Small intestine (tissue), 7 donors: Measurements from ENCODE around the gene ACOX3. TPM values are rescaled to one million over a fixed set of nuclear protein-coding genes. Genes with fewer than 3 reads are reported as not detected.

Source experiments
- DNase-seq, 2 donors: peaks; one replicate each; pipeline versions ENCODE4 v3.0.0 to v3.0.0-alpha.2; 2013
- FAIRE-seq: peaks from 2 replicates; lab custom pipeline; 2012; peaks lifted over from hg19 to GRCh38; lab: Jason Lieb, UNC
- H3K27ac ChIP-seq, 3 donors: one replicate each; pipeline ENCODE4 v1.5.1; 2013; ENCODE audit warnings: low read length in 2 of 3, mild to moderate bottlenecking in 2 of 3, control low read depth in 1 of 3, inconsistent platforms in 1 of 3, low read depth in 1 of 3, moderate library complexity in 1 of 3
- H3K27me3 ChIP-seq, 3 donors: one replicate each; pipeline ENCODE4 v1.6.1; 2013; ENCODE audit warnings: low read length in 3 of 3, inconsistent platforms in 1 of 3; ENCODE audit not compliant: control insufficient read depth in 3 of 3, insufficient read depth in 3 of 3
- H3K36me3 ChIP-seq, 3 donors: one replicate each; pipeline ENCODE4 v1.6.1; 2013; ENCODE audit warnings: low read length in 3 of 3, inconsistent platforms in 1 of 3, low read depth in 1 of 3, mild to moderate bottlenecking in 1 of 3, moderate library complexity in 1 of 3; ENCODE audit not compliant: control insufficient read depth in 3 of 3, insufficient read depth in 2 of 3
- H3K4me1 ChIP-seq, 3 donors: one replicate each; pipeline ENCODE4 v1.6.1; 2013; ENCODE audit warnings: low read length in 2 of 3, inconsistent platforms in 1 of 3, low read depth in 1 of 3, mild to moderate bottlenecking in 1 of 3, moderate library complexity in 1 of 3; ENCODE audit not compliant: control insufficient read depth in 3 of 3, insufficient read depth in 2 of 3
- H3K4me3 ChIP-seq, 3 donors: one replicate each; pipeline ENCODE4 v1.5.1; 2013; ENCODE audit warnings: low read length in 3 of 3, control low read depth in 1 of 3, inconsistent platforms in 1 of 3, low read depth in 1 of 3, mild to moderate bottlenecking in 1 of 3, moderate library complexity in 1 of 3
- H3K9me3 ChIP-seq, 2 donors: one replicate each; pipeline ENCODE4 v1.6.1; 2013; ENCODE audit warnings: low read depth in 1 of 2, low read length in 1 of 2; ENCODE audit not compliant: control insufficient read depth in 2 of 2, insufficient read depth in 1 of 2
- WGBS, 3 donors: extraction: QIAGEN DNeasy Blood & Tissue Kit; methylation state at CpG; one replicate each; pipeline ENCODE4 v1.1.7; 2013; 5-methylcytosine and 5-hydroxymethylcytosine counted together
- polyA plus RNA-seq, 4 donors: library from polyadenylated mRNA; stranded (reverse) in 3 of 4; unstranded in 1 of 4; fragments of 200-250 nt in 3 of 4; fragments of 120-200 nt in 1 of 4; gene quantifications; one replicate each; pipeline versions ENCODE4 v1.2.1 to v1.2.3, GENCODE V29; 2013
- donor health status: healthy with polysubstance abuse.
- donor health status: control.
- donor health status: control.
- donor health status: Bipolar disorder and iron deficiency.
- donor health status: healthy.

The ACOX3 gene
- polyA plus RNA-seq, 4 donors, result 15.2 to 31.1 (median 23.6) TPM

DNA sequence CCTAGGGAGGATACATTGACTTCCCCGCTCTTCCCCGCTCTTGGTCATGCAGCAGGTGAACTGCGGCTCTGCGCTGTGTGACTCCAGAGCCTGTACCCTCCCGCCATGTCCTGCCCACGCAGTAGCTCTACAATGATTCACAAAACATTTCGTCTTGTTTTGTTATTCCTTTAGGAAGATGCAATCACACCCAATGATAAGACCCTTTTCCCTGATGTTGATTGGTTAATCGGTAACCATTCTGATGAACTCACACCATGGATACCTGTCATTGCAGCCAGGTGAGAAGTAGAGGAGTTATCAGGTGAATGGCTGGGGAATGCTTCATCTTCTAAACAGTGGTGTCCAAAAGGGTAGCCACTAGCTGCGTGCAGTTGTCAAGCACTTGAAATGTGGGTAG lies 23.3 kb upstream of the ACOX3 start:
- FAIRE-seq (no peak), DNase-seq (no peak)
- Histone ChIP-seq H3K4me1 (no peaks in the 10 kb centered on the region), H3K4me3 (no peak overlapping the region), H3K9me3 (no peaks in the 10 kb centered on the region), H3K36me3 (peaks cover 11 to 58% (median 15%) of the 10 kb centered on the region in 3 donors), H3K27me3 (no peaks in the 10 kb centered on the region), H3K27ac (no peak overlapping the region)
- 89 to 95% (median 90%) methylated on average over 9 of the region's 9 CpGs for WGBS, 3 donors

GRCh38 chr4:8461616-8462015 lies 21.1 kb upstream of the ACOX3 start:
- 92 to 96% (median 95%) methylated on average over 6 of the region's 6 CpGs for WGBS, 3 donors
- Histone ChIP-seq H3K4me1 (no peaks in the 10 kb centered on the region), H3K4me3 (no peak overlapping the region), H3K36me3 (peaks cover 12 to 43% (median 12%) of the 10 kb centered on the region in 3 donors), H3K27me3 (no peaks in the 10 kb centered on the region), H3K27ac (no peak overlapping the region), H3K9me3 (no peaks in the 10 kb centered on the region)
- FAIRE-seq, result no peak
- no peak for DNase-seq

GRCh38 chr4:8461086-8461485 lies 20.6 kb upstream of the ACOX3 start:
- Histone ChIP-seq H3K4me3 (no peak overlapping the region), H3K27me3 (no peaks in the 10 kb centered on the region), H3K27ac (no peak overlapping the region), H3K4me1 (no peaks in the 10 kb centered on the region), H3K36me3 (peaks cover 9 to 38% (median 12%) of the 10 kb centered on the region in 3 donors), H3K9me3 (no peaks in the 10 kb centered on the region)
- FAIRE-seq (no peak), DNase-seq (no peak)
- 96 to 97% (median 97%) methylated on average over 6 of the region's 6 CpGs for WGBS, 3 donors

GRCh38 chr4:8459867-8460445 lies 19.4 kb upstream of the ACOX3 start:
- 71 to 84% (median 82%) methylated on average over 6 to 8 of the region's 8 CpGs for WGBS, 3 donors
- peak; percentile 39 to 66 for DNase-seq
- no peaks in the 10 kb centered on the region for H3K4me1 ChIP-seq
- no peak overlapping the region for H3K27ac ChIP-seq
- FAIRE-seq, result no peak
- H3K27me3 ChIP-seq, result no peaks in the 10 kb centered on the region
- peaks cover 5 to 31% (median 11%) of the 10 kb centered on the region in 3 donors for H3K36me3 ChIP-seq
- no peaks in the 10 kb centered on the region for H3K9me3 ChIP-seq
- no peak overlapping the region for H3K4me3 ChIP-seq

DNA sequence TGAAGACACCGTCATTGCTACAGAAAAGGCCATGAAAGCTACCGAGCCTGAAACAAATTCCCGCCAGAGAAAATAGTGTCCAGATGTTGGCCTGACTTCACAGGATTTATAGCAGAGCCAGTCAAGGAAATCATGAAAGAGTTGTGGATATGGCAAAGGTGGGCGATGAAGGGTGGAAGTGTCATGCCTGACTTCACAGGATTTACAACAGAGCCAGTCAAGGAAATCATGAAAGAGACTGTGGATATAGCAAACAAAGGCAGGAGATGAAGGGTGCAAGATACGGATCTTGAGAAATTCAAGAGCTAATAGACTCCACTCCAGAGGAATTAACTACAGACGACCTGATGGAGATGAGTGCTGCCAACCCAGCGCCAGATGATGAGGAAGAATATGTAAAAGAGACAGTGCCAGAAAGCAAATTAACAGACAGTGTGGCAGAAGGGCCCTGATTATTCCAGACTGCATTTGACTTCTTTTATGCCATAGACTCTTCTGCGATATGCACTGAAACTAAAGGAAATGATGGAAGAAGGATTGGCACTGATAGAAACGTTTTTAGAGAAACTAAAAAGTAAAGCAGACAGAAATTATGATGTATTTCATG lies 17.2 kb upstream of the ACOX3 start:
- 82 to 88% (median 85%) methylated on average over 9 of the region's 9 CpGs for WGBS, 3 donors
- DNase-seq (no peak), FAIRE-seq (no peak)
- Histone ChIP-seq H3K4me3 (no peak overlapping the region), H3K36me3 (peaks cover 17 to 43% (median 24%) of the 10 kb centered on the region in 3 donors), H3K27me3 (no peaks in the 10 kb centered on the region), H3K9me3 (no peaks in the 10 kb centered on the region), H3K4me1 (no peaks in the 10 kb centered on the region), H3K27ac (no peak overlapping the region)

- Histone ChIP-seq H3K36me3 (peaks cover 15 to 52% (median 26%) of the 10 kb centered on the region in 3 donors), H3K4me3 (no peak overlapping the region), H3K4me1 (no peaks in the 10 kb centered on the region), H3K27me3 (no peaks in the 10 kb centered on the region), H3K9me3 (no peaks in the 10 kb centered on the region), H3K27ac (no peak overlapping the region)
- DNase-seq, result no peak
- FAIRE-seq, result no peak
- WGBS, 3 donors, result 85 to 92% (median 91%) methylated on average over 3 of the region's 3 CpGs
Measured at GRCh38 chr4:8453957-8454356, 13.4 kb upstream of the ACOX3 start.

- Histone ChIP-seq H3K27me3 (no peaks in the 10 kb centered on the region), H3K36me3 (peaks cover 12 to 69% (median 25%) of the 10 kb centered on the region in 3 donors), H3K4me3 (no peak overlapping the region), H3K4me1 (no peaks in the 10 kb centered on the region), H3K27ac (no peak overlapping the region), H3K9me3 (no peaks in the 10 kb centered on the region)
- 74 to 84% (median 80%) methylated on average over 11 of the region's 11 CpGs for WGBS, 3 donors
- no peak for DNase-seq
- no peak for FAIRE-seq
Measured at GRCh38 chr4:8451440-8452182, 11.1 kb upstream of the ACOX3 start.

- WGBS, 3 donors, result 74 to 81% (median 80%) methylated on average over 3 of the region's 3 CpGs
- FAIRE-seq, result no peak
- Histone ChIP-seq H3K4me1 (peaks cover 2 to 16% (median 12%) of the 10 kb centered on the region in 3 donors), H3K9me3 (no peaks in the 10 kb centered on the region), H3K4me3 (no peak overlapping the region), H3K27ac (no peak overlapping the region), H3K36me3 (peaks cover 0 to 49% (median 5%) of the 10 kb centered on the region in 3 donors), H3K27me3 (no peaks in the 10 kb centered on the region)
- DNase-seq, result no peak
Measured at GRCh38 chr4:8446122-8446521, 5.6 kb upstream of the ACOX3 start.
